Measurements from ENCODE around the gene ATF7. TPM values are rescaled to one million over a fixed set of nuclear protein-coding genes. Genes with fewer than 3 reads are reported as not detected.
A peak's percentile ranks its signal among the peaks of the same experiment; 100 is the strongest.
"Not testable (repeated sequence)": the region's sequence is repeated elsewhere in the genome, so short reads cannot be mapped to it uniquely, and the experiment has no call there.

Gene ATF7
- total and polyA plus RNA-seq, 9 of the 15 experiments (the other 6 are each of a cell fraction or from before 2014, with no cell fraction given): 10.6 to 30.4 (median 20.7) TPM

DNA sequence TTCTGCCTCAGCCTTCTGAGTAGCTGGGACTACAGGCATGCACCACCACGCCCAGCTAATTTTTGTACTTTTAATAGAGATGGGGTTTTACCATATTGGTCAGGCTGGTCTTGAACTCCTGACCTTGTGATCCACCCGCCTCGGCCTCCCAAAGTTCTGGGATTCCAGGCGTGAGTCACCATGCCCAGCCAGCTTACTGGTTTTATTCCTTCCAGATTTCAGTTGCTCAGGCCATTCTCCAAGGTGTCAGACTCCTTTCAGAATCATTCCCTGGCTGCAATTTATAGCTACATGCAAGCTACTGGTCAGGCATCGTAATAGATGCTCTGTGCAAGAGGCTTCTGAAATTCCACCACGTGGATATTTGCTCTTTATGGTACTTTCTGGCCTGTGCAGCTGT, 144.7 kb downstream of the ATF7 start:
- Histone ChIP-seq H3K36me3 (ENCODE audit: control insufficient read depth, insufficient read depth, low read length) (peaks cover 93% of the 10 kb centered on the region), H3K79me2 (ENCODE audit: control insufficient read depth, insufficient read depth, low read length) (peaks cover 16% of the 10 kb centered on the region), H4K20me1 (replicated peaks; ENCODE audit: control insufficient read depth, insufficient read depth, low read length) (peaks cover 19% of the 10 kb centered on the region)
- WGBS (ENCODE audit: insufficient coverage, low coverage, missing lambda C conversion rate): 81% methylated on average over 6 of the region's 6 CpGs
- H3K9me1 ChIP-seq (ENCODE audit: control insufficient read depth, insufficient read depth, low read length); H3K4me2 ChIP-seq (ENCODE audit: insufficient read depth, low read length); DNase-seq (ENCODE audit: extremely low read depth in 1 of 4, low spot score in 3 of 4); H3K4me1 ChIP-seq (replicated peaks in 1 of 2; ENCODE audit: control insufficient read depth in 2 of 2, insufficient read depth in 2 of 2, low read length in 2 of 2); H3K9ac ChIP-seq (ENCODE audit: insufficient read depth in 1 of 2, low read depth in 2 of 2, low read length in 2 of 2); H3K4me3 ChIP-seq; ATAC-seq; H2AFZ ChIP-seq (ENCODE audit: low read depth, low read length); H3K27ac ChIP-seq (ENCODE audit: extremely low read depth, low read depth, low read length); FAIRE-seq; intact Hi-C loops (cut with micrococcal nuclease); BruUV-seq (replicated peaks); H3K27me3 ChIP-seq (ENCODE audit: control insufficient read depth in 2 of 2, insufficient read depth in 2 of 2, low read length in 2 of 2); in situ Hi-C loops (cut with MboI); H3K9me3 ChIP-seq (replicated peaks; ENCODE audit: control insufficient read depth, insufficient read depth, low read depth, low read length): not testable (repeated sequence)
- peak; percentile 9; the same call in 1 of the 2 replicates for TF ChIP-seq SUPT5H (IDR thresholded peaks at IDR 0.05)
- POLR2A ChIA-PET: interaction anchor here (0.7 to 7.1 kb wide), 12 partner anchors 8 to 143 kb away, joined by 3 to 99 read pairs (median 8); partner anchors contain the start of genes SP1 and TARBP2
- CTCF ChIA-PET (ENCODE audit: low intra/inter-chr PET ratio): interaction anchor here (0.9 to 1.2 kb wide), 2 partner anchors 27 to 129 kb away, joined by 3 read pairs; no protein-coding TSS in a partner anchor

DNA sequence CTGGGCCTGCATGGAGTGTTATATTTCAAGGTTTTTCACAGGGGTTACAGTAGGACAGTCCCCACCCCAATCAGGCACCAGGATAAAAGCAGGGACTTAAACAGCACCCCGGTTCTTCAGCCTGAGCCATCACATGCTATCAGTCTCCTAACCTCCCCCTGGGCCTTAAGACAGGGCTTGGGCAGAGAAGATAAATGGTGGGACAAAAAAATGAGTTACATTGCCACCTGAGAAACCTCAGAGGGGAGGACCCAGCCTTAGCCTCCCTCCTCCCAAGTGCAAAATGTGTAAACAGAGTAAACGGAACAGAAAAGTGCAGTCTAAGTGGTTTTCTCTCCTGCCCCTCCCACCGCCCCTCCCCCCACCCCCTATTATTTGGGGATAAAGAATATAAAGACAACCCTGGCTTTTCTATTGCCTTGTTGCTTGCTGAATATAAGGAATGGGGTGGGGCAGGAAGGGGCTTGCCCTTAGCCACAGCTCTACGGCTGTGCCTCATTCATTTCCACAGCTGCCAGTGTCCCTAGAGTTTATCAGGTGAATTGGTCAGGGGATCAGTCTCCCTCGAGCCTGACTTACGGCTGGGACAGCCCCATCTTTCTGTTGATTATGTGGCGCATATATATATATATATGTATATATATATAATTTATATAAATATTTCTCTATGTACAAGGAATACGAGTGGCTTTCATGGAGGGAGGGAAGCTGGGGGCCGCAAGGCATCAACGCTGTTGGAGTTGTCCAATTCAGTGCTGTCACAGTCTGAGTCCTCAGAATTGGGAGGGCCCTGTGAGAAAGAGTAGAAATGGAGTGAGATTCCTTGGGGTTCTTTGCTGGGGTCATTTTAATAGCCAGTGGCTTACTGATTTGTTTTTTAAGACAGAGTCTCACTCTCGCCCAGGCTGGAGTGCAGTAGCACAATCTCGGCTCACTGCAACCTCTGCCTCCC, 145.4 kb downstream of the ATF7 start:
- Histone ChIP-seq H3K27me3 (ENCODE audit: control insufficient read depth in 2 of 2, insufficient read depth in 2 of 2, low read length in 2 of 2) (no peaks in the 10 kb centered on the region), H3K9me3 (replicated peaks; ENCODE audit: control insufficient read depth, insufficient read depth, low read depth, low read length) (no peaks in the 10 kb centered on the region), H2AFZ (ENCODE audit: low read depth, low read length) (no peak overlapping the region), H3K9me1 (ENCODE audit: control insufficient read depth, insufficient read depth, low read length) (peaks cover 3% of the 10 kb centered on the region), H3K9ac (ENCODE audit: insufficient read depth in 1 of 2, low read depth in 2 of 2, low read length in 2 of 2) (no peak overlapping the region), H4K20me1 (replicated peaks; ENCODE audit: control insufficient read depth, insufficient read depth, low read length) (peaks cover 23% of the 10 kb centered on the region), H3K4me1 (replicated peaks in 1 of 2; ENCODE audit: control insufficient read depth in 2 of 2, insufficient read depth in 2 of 2, low read length in 2 of 2) (peaks cover 0 to 8% of the 10 kb centered on the region in 2 experiments; a peak in 3 of 5 replicates), H3K4me2 (ENCODE audit: insufficient read depth, low read length) (no peak overlapping the region), H3K4me3 (no peak overlapping the region), H3K79me2 (ENCODE audit: control insufficient read depth, insufficient read depth, low read length) (peaks cover 22% of the 10 kb centered on the region), H3K36me3 (ENCODE audit: control insufficient read depth, insufficient read depth, low read length) (peaks cover 94% of the 10 kb centered on the region), H3K27ac (ENCODE audit: extremely low read depth, low read depth, low read length) (no peak overlapping the region)
- CTCF ChIA-PET (ENCODE audit: low intra/inter-chr PET ratio): interaction anchor here (0.9 to 1.2 kb wide), 2 partner anchors 28 to 128 kb away, joined by 3 read pairs; no protein-coding TSS in a partner anchor
- DNase-seq (ENCODE audit: extremely low read depth in 1 of 4, low spot score in 3 of 4) (no peak), ATAC-seq (no peak), FAIRE-seq (no peak)
- in situ Hi-C loops (cut with MboI): no loop called here
- intact Hi-C loops (cut with micrococcal nuclease): no loop called here
- no TSS peak for BruUV-seq (replicated peaks)
- 74% methylated on average over 11 of the region's 12 CpGs for WGBS (ENCODE audit: insufficient coverage, low coverage, missing lambda C conversion rate)
- POLR2A ChIA-PET: interaction anchor here (0.7 to 7.1 kb wide), 9 partner anchors 9 to 128 kb away, joined by 4 to 99 read pairs (median 11); partner anchors contain the start of gene TARBP2
- TF ChIP-seq BRD4 (IDR thresholded peaks at IDR 0.05) (no peak), POLR2A (conservative IDR thresholded peaks at IDR 0.05) (peak; percentile 11), RNF2 (IDR thresholded peaks at IDR 0.05) (no peak), CBX3 (IDR thresholded peaks at IDR 0.05; ENCODE audit: borderline replicate concordance in 1 of 2, low read length in 2 of 2) (no peak), NFRKB (IDR thresholded peaks at IDR 0.05; ENCODE audit: low read depth) (no peak), HNRNPLL (IDR thresholded peaks at IDR 0.05; ENCODE audit: low read depth, low read length, poor library complexity, severe bottlenecking) (no peak), DMBX1 (CRISPR knock-in tag; IDR thresholded peaks at IDR 0.05; ENCODE audit: borderline replicate concordance) (no peak), PTTG1 (tag; IDR thresholded peaks at IDR 0.05; ENCODE audit: low read depth) (no peak), ZNF75A (CRISPR knock-in tag; IDR thresholded peaks at IDR 0.05) (no peak), ZNF184 (CRISPR knock-in tag; IDR thresholded peaks at IDR 0.05) (no peak), SREBF2 (CRISPR knock-in tag; IDR thresholded peaks at IDR 0.05) (no peak), TAL1 (IDR thresholded peaks at IDR 0.05) (no peak), POLR2AphosphoS2 (IDR thresholded peaks at IDR 0.05; ENCODE audit: low read length) (peak; percentile 25), SMAD2 (IDR thresholded peaks at IDR 0.05; ENCODE audit: low read depth, low read length) (no peak), ZNF764 (CRISPR knock-in tag; IDR thresholded peaks at IDR 0.05; ENCODE audit: low read depth) (no peak), WHSC1 (IDR thresholded peaks at IDR 0.05; ENCODE audit: low read length) (no peak)

Measured in K562 (cell line).